ENCODE results near the gene LEFTY2. TPM values are rescaled to one million over a fixed set of nuclear protein-coding genes. Genes with fewer than 3 reads are reported as not detected.

LEFTY2 gene
- polyA plus RNA-seq, 1 donor from 2014 or later, result 0.20 TPM

DNA sequence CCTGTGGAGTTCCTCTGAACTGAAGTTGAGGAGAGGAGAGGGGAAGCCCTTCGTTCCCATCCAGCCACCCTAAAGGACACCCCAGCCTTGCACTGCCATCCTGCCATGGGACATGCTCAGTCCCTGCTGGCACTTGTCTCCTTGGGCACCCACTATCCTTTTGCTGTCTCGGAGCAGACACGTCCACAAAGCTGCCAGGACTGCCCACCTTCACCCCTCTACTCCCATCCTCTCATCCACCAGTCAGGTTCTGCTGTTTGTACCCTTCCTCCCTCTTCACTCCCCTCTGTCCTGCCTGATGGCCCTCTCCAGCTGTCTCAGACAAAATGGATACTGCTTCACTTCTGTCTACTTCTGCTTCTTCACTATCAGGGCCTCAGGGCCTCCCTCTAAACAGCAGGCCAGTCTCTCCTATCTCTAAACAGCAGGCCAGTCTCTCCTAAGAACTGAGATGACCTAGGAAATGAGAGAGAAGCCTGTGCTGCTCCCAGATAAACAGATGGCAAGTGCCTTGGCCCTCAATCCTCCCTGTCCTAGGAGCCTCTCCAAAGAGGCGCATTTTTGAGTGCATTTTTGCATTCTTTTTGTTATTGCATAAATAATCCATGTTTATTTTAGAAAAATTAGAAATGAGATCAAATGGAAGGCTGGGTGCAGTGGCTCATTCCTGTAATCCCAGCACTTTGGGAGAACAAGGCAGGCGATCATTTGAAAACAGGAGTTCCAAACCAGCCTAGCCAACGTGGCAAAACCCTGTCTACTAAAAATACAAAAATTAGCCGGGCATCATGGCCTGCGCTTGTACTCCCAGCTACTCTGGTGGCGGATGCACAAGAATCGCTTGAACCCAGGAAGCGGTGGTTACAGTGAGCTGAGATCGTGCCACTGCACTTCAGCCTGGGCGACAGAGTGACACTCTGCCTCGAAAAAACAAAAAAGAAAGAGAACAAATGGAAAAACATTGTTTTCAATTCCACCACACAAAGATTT lies 12.5 kb downstream of the LEFTY2 start:
- H3K9me3 Mint-ChIP-seq, result no peaks in the 10 kb centered on the region
- H3K4me3 Mint-ChIP-seq, result peak overlapping the region in 1 of 4 donors; percentile 17
- H3K27ac Mint-ChIP-seq, result peak overlapping the region in 2 of 3 donors; percentile 10 to 46
- H3K4me1 Mint-ChIP-seq, result peaks cover 2 to 5% (median 4%) of the 10 kb centered on the region in 3 donors
- H3K27me3 Mint-ChIP-seq, result no peaks in the 10 kb centered on the region
- H3K36me3 Mint-ChIP-seq, result no peaks in the 10 kb centered on the region

DNA sequence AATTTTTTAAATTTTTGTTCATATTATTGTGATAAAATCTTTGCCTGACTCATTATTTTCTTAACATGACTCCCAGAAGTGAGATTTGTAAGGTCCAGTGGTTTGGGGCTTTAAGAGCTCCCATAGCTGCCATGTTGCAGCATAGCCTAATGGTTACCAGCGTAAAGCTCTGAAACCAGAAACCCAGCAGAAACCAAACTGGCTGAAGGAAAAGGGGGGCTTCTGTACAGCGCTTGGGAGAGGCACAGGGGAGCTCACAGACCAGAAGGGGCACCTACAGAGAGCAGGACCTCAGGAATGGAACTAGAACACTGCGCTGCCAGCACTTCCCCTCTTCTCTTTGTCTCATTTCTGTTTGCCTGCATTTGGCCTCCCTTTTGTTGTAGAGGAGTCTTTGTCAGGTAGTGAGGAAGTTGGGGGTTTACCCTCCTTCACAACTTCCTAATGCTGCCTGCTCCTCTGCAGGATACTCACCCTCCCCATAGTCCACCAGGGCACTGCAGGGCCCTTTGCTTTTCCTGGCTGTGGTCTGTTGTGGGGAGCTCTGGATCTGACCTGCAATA lies 14.4 kb downstream of the LEFTY2 start:
- Mint-ChIP-seq H3K4me1 (peaks cover 4 to 11% (median 6%) of the 10 kb centered on the region in 3 donors), H3K27me3 (no peaks in the 10 kb centered on the region), H3K4me3 (peak overlapping the region in 2 of 4 donors; percentile 26 to 32), H3K9me3 (no peaks in the 10 kb centered on the region), H3K36me3 (no peaks in the 10 kb centered on the region), H3K27ac (peak overlapping the region in 1 of 3 donors; percentile 71)

DNA sequence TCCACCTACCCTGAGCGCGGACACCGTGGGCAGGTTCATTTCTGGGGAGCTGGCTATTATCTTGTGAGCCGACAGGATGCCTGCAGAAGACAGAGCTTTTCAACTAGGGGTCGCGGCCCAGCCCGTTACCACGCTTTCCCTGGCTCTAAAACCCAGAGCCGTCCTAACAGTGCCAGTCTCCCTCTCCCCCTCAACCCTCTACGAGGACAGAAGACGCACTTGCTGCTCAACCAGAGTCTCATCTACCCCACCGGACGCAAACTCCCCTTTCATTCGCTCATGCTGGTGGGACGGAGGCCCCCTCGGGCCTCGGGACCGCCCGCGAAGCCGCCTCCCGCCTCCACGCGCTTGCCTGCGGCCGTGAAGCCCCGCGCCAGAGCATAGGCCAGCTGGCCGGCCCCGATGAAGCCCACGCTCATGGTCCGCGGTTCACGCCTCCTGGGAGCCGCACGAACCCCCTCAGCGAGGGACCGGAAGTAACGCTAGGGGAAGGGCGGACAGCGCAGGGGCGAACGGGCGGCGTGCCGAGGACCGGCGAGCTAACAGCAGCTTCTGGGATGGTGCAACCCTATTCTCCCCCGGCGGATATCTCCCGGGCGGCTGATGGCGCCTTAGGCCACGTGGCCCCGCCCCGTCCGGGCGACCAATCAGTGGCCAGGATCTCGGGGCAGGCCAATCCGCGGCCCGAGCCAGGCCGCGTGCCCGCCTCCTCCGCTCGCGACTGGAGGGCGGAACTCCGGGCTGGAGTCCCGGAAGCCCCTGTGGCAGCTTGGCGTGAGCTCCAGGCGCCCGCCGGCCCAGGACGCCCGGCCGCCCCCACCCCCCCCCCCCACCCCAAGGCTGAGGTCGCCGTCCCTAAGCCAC lies 17.1 kb downstream of the LEFTY2 start, which contains the start of gene PYCR2:
Gene PYCR2, minus strand, starts transcription at position 559 of the 864 bp plus-strand sequence. Its CDS starts 140 bp downstream, at position 419.
- Mint-ChIP-seq H3K27ac (peak within 1 kb of the TSS; percentile 73 to 98 (median 93)), H3K9me3 (no peaks in the 10 kb centered on the region), H3K4me3 (peak within 1 kb of the TSS; percentile 93 to 98 (median 98)), H3K27me3 (no peaks in the 10 kb centered on the region), H3K36me3 (no peaks in the 10 kb centered on the region), H3K4me1 (peaks cover 4 to 11% (median 6%) of the 10 kb centered on the region in 3 donors)

DNA sequence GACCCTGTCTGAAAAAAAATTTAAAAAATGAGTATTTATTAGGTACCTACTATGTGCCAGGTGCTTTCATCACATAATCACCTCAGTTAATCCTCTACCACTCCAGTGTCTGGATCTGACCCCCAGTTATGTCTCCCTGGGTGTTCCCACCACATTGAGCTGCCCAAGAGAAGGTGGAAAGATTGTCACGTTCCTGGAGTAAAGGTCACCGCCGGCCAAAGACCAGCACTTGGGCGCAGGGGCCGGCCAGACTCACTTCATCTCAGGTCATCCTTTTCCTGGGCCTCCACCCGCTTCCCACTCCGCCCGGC lies 17.7 kb downstream of the LEFTY2 start:
- no peaks in the 10 kb centered on the region for H3K9me3 Mint-ChIP-seq
- H3K4me1 Mint-ChIP-seq, result peaks cover 4 to 11% (median 6%) of the 10 kb centered on the region in 3 donors
- H3K27me3 Mint-ChIP-seq, result no peaks in the 10 kb centered on the region
- H3K4me3 Mint-ChIP-seq, result peak overlapping the region; percentile 93 to 98 (median 98)
- H3K27ac Mint-ChIP-seq, result peak overlapping the region; percentile 73 to 98 (median 93)
- H3K36me3 Mint-ChIP-seq, result no peaks in the 10 kb centered on the region

DNA sequence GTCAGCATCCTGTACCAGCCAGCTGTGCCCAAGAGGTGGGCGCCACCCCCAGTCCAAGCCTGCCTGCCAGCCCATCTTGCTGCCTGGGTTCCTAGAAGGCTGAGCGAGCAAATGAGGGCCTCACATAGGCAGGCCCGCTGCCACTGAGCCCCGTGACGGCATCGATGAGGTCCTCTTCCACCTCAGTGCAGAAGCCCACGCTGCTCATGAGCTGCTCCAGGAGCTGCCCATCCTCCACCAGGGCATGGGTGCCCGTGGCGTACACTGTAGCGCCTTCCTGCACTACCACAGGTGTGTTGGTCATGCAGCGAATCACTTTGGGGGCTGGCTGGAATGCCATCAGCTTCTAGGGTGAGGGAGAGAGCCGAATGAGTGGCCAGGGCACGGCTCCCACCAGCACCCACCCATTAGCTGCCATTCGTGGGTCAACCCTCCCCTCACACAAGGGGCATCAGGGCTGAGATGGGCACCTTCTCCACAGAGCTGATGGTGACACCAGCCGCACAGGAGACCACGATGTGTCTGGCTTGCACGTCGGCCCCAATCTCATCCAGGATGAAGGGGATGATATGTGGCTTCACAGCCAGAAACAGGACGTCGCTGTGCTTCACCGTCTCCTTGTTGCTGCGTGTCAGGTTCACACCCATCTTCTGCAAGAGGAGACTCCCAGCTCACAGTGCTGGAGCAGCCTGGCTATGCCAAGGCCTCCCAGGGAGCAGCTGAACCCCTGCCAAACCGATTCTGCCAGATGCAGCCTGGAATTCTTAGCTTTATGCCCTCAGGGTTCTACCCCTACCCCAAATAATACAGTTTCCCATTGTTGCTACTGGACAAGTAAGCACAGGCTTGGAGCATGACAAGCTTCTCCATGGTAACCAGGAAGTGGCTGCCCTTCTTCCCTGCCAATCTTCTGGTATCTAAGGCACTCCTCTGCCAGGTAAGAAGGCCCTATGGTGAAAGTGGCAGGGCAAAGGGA lies 19.0 kb downstream of the LEFTY2 start:
- H3K36me3 Mint-ChIP-seq, result no peaks in the 10 kb centered on the region
- H3K9me3 Mint-ChIP-seq, result no peaks in the 10 kb centered on the region
- peak overlapping the region in 2 of 4 donors; percentile 93 to 97 for H3K4me3 Mint-ChIP-seq
- H3K27ac Mint-ChIP-seq, result no peak overlapping the region
- H3K4me1 Mint-ChIP-seq, result peaks cover 4 to 11% (median 6%) of the 10 kb centered on the region in 3 donors
- H3K27me3 Mint-ChIP-seq, result no peaks in the 10 kb centered on the region

DNA sequence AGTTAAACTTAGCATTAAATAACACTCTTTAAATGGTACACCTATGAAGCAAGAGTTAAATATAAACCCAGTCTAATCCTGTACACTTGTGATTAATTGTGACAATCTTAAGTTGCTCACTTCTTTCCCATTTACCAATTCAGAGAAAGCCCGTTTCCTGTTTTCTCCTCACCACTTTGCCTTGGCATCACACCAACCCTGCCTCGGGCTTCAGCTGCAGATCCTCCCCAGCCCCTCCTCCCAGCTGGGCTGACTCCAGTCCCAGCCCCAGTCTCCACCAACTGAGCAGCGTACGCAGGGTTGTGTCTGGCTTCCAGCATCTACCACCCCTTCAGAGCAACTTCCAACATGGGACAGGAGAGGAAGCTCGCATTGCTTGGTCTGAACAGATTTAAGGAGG lies 21.1 kb downstream of the LEFTY2 start:
- H3K4me1 Mint-ChIP-seq, result peaks cover 5 to 10% (median 6%) of the 10 kb centered on the region in 3 donors
- no peaks in the 10 kb centered on the region for H3K27me3 Mint-ChIP-seq
- H3K4me3 Mint-ChIP-seq, result no peak overlapping the region
- H3K36me3 Mint-ChIP-seq, result no peaks in the 10 kb centered on the region
- no peaks in the 10 kb centered on the region for H3K9me3 Mint-ChIP-seq
- no peak overlapping the region for H3K27ac Mint-ChIP-seq

DNA sequence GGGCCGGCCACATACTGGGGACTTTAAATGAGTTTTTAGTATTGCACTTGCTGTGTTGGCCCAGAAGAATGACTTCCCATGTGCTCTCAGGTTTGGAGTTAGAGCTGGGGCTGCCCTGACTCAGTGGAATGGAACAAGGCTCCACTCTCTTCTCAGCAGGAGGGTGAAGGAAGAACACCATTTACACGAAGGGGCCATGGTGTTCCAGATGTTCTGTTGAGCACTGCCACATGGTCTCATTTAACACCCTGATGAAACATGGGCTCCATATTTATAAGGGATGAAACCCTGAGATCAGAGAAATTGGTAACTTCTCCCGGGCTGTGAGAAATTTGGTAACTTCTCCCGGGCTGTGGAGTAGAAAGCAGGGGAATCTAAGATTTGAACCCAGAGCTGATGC lies 22.7 kb downstream of the LEFTY2 start:
- Mint-ChIP-seq H3K4me3 (no peak overlapping the region), H3K9me3 (no peaks in the 10 kb centered on the region), H3K4me1 (peaks cover 5 to 8% (median 8%) of the 10 kb centered on the region in 3 donors), H3K36me3 (no peaks in the 10 kb centered on the region), H3K27me3 (no peaks in the 10 kb centered on the region), H3K27ac (no peak overlapping the region)

DNA sequence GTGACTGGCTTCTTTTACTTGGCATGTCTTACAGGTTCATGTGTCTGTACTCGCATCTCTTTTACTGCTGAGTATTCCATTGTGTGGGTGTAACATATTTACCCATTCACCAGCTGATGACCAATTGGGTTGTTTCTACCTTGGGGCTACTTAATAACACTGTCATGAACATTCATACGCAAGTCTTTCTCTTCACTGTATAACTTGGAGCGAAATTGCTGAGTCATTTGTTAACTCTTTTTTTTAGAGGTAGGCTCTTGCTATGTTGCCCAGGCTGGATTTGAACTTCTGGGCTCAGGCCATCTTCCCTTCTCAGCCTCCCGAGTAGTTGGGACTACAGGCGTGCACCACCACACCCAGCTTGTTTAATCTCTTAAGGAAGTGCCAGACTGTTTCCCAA lies 23.5 kb downstream of the LEFTY2 start:
- H3K36me3 Mint-ChIP-seq, result no peaks in the 10 kb centered on the region
- H3K27ac Mint-ChIP-seq, result no peak overlapping the region

DNA sequence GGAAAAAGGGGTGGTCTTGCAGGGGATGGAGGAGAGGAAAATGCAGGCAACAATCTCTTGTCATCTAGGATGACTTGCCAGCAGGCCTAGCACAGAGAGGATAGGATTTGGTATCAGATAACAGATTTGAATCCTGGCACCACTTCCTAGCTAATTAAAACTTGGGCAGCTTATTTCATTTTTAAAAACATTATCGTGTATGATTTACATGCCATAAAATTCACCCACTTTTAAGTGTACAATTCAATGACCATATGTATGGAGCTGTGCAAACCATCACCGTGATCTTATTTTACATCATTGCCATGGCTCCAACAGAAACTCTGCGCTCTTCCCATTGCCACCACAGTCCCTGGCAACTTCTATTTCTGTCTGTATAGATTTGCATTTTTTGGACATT lies 23.9 kb downstream of the LEFTY2 start:
- Mint-ChIP-seq H3K27me3 (no peaks in the 10 kb centered on the region), H3K36me3 (no peaks in the 10 kb centered on the region), H3K4me3 (no peak overlapping the region), H3K27ac (no peak overlapping the region), H3K4me1 (peaks cover 0 to 8% (median 3%) of the 10 kb centered on the region in 3 donors), H3K9me3 (no peaks in the 10 kb centered on the region)

More for the DNA sequence above, 23.5 kb downstream of the LEFTY2 start:
- H3K27me3 Mint-ChIP-seq, result no peaks in the 10 kb centered on the region
- H3K4me1 Mint-ChIP-seq, result peaks cover 0 to 8% (median 3%) of the 10 kb centered on the region in 3 donors
- H3K4me3 Mint-ChIP-seq, result no peak overlapping the region
- no peaks in the 10 kb centered on the region for H3K9me3 Mint-ChIP-seq

DNA sequence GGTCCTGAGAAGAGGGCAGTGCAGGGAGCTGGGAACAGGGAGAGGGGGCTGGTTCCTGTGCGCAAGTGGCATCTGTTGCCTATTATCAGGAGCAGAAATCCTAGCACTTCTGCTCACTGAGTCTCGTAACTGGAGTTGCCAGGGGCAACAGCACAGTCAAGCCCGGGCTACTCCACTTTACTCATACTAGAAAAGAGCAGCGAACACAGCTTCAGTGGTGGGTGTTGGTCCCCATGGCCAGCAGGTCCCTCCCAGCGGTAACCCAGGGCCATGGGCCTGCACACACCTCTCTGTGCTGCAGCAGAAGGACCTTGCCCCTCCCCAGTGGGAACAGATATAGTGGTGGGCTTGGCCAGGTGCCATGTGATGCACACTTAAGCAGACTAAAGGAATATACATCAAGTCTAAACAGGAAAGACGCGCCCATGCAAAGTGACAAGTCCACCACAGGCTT lies 25.5 kb downstream of the LEFTY2 start:
- H3K4me1 Mint-ChIP-seq, result peaks cover 3 to 10% (median 7%) of the 10 kb centered on the region in 3 donors
- no peak overlapping the region for H3K4me3 Mint-ChIP-seq
- no peak overlapping the region for H3K27ac Mint-ChIP-seq
- no peaks in the 10 kb centered on the region for H3K36me3 Mint-ChIP-seq
- no peaks in the 10 kb centered on the region for H3K9me3 Mint-ChIP-seq
- H3K27me3 Mint-ChIP-seq, result no peaks in the 10 kb centered on the region

DNA sequence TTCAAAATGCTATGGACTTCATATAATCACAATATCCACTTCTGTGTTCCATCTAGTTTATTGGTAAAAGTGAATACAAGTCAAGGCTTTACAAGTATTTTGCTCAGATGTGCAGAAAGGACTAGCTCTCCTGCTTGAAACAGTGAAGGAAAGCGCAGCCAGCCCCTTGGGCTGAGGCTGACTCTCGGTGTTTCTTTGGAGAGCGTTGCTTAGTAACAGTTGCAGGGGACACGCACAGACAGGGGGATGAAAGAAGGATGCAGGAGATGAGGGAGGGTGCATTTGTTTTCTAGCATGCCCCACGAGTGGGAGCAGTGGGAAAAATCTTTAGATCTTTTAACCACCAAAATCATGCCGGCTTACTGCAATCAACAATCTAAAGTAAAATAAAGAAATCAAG lies 26.1 kb downstream of the LEFTY2 start:
- Mint-ChIP-seq H3K27ac (no peak overlapping the region), H3K36me3 (no peaks in the 10 kb centered on the region), H3K27me3 (no peaks in the 10 kb centered on the region), H3K9me3 (no peaks in the 10 kb centered on the region), H3K4me1 (peaks cover 4 to 17% (median 13%) of the 10 kb centered on the region in 3 donors), H3K4me3 (no peak overlapping the region)

DNA sequence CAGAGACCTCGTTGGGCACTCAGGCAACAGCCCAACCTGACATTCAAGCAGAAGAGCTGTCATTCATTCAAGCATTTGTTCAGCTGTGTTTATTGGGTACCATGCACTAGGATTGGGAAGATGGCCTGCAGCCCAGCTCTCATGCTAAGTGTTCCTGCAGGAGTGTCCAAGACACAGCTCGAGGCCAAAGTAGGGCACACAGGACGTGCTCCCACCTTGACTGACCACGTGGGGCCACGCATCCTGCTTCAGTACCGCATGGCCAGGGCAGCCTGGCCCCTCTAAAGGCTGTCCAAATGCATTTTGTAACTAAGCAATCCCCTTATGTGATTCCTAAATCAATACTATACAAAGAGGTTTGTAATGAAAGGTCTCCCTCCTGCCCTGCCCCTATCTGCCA lies 26.6 kb downstream of the LEFTY2 start:
- H3K27me3 Mint-ChIP-seq, result no peaks in the 10 kb centered on the region
- no peak overlapping the region for H3K4me3 Mint-ChIP-seq
- no peaks in the 10 kb centered on the region for H3K36me3 Mint-ChIP-seq
- H3K9me3 Mint-ChIP-seq, result no peaks in the 10 kb centered on the region
- H3K27ac Mint-ChIP-seq, result no peak overlapping the region
- H3K4me1 Mint-ChIP-seq, result peaks cover 9 to 21% (median 19%) of the 10 kb centered on the region in 3 donors

DNA sequence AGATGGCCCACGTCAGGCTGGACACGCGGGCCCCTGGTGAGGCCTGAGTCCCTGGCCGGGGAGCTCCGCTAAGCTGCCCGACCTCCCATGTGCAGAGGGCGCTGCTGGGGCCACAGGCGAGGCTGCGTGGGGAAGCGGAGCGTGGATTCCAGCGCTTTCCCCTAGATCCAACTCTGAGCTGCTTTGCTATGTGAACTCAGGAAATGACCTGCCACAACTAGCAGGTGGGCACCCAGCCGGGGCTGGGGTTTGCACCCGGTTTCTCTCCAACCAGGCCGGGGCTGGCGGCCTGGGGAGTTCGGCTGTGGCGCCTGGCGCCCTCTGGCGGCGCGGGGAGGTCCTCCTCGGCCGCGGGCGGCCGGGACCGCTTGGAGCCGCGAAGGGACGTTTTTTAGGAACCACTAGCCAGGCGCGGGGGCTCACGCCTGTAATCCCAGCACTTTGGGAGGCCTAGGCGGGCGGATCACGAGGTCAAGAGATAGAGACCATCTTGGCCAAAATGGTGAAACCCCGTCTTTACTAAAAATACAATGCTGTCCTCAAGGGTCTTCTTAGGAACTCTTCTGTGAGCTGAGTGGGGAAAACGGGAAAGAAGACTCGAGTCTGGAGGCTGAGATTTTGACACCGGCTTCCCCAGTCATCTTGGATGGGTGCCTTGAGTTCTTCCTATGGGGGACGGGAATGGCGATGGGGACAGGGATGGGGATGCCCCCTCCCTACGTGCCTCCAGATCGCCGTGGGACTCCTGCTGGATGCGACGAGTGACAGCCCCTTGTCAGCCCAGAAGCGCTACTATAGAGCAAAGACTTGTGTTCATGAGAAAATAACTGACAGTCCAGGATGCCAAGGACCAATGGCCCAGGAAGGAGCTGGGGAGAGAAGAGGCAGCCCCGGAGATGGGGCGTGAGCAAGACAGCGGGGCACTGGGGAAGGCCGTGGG lies 29.6 kb downstream of the LEFTY2 start:
- Mint-ChIP-seq H3K27me3 (no peaks in the 10 kb centered on the region), H3K9me3 (no peaks in the 10 kb centered on the region), H3K4me1 (peaks cover 10 to 25% (median 22%) of the 10 kb centered on the region in 3 donors), H3K36me3 (no peaks in the 10 kb centered on the region), H3K27ac (no peak overlapping the region), H3K4me3 (no peak overlapping the region)

Data from IgD-negative memory B cell (primary cell).